Gastrocnemius medialis (tissue), 4 donors: ENCODE data around the gene PDZK1IP1. TPM values are rescaled to one million over a fixed set of nuclear protein-coding genes. Genes with fewer than 3 reads are reported as not detected.

ENCODE experiments used
- ATAC-seq, 2 donors: fragments of 150-250 bp; one replicate each; pipeline ENCODE4 v1.9.1; 2016
- DNase-seq, 2 donors: peaks; one replicate each; pipeline ENCODE4 v3.0.0-alpha.2; 2019
- H3K27ac ChIP-seq, 4 donors: fragments of 200-600 bp; sonication (generic); 1 replicate in 1 of 4; 2 replicates in 3 of 4; pipeline ENCODE4 v1.5.1; 2016 to 2018; ENCODE audit warnings: mild to moderate bottlenecking in 2 of 4, moderate library complexity in 1 of 4
- H3K27me3 ChIP-seq, 3 donors: fragments of 200-600 bp; sonication (generic) in 2 of 3; 1 replicate in 1 of 3; 2 replicates in 2 of 3; pipeline versions ENCODE4 v1.5.1 to v1.6.0; 2016 to 2019; ENCODE audit warnings: mild to moderate bottlenecking in 1 of 3, moderate library complexity in 1 of 3
- H3K36me3 ChIP-seq, 2 donors: fragments of 200-600 bp; sonication (generic) in 1 of 2; one replicate each; pipeline ENCODE4 v1.5.1; 2017 to 2018
- H3K4me1 ChIP-seq, 2 donors: fragments of 200-600 bp; sonication (generic) in 1 of 2; one replicate each; pipeline ENCODE4 v1.5.1; 2016 to 2017; ENCODE audit warnings: mild to moderate bottlenecking in 2 of 2
- H3K4me3 ChIP-seq, 4 donors: fragments of 200-600 bp; sonication (generic) in 3 of 4; 1 replicate in 1 of 4; 2 replicates in 3 of 4; pipeline ENCODE4 v1.5.1; 2016 to 2019; ENCODE audit warnings: mild to moderate bottlenecking in 2 of 4
- H3K9me3 ChIP-seq, 3 donors: fragments of 200-600 bp; sonication (generic) in 2 of 3; 1 replicate in 1 of 3; 2 replicates in 2 of 3; pipeline ENCODE4 v1.5.1; 2016 to 2019
- CTCF ChIP-seq, 5 experiments: fragments of 450-650 bp in 3 of 5; fragments of 200-600 bp in 2 of 5; sonication (generic) in 2 of 5; IDR thresholded peaks in 4 of 5; conservative IDR thresholded peaks in 1 of 5; 1 replicate in 4 of 5; 2 replicates in 1 of 5; pipeline ENCODE4 v1.5.1; 2016 to 2019; ENCODE audit warnings: antibody characterized with exemption in 5 of 5, mild to moderate bottlenecking in 3 of 5, moderate library complexity in 3 of 5
- POLR2A ChIP-seq, 2 donors: fragments of 450-650 bp; IDR thresholded peaks; one replicate each; pipeline ENCODE4 v1.6.1; 2017; ENCODE audit warnings: antibody characterized with exemption in 2 of 2, mild to moderate bottlenecking in 2 of 2, moderate library complexity in 2 of 2
- in situ Hi-C, 4 donors: fragments of 200-750 bp; cut with MboI; loops; one replicate each; pipeline versions ENCODE4 v1.15.0 to v1.8.0; 2017; ENCODE audit warnings: low sequenced_read_pairs in 4 of 4
- intact Hi-C: fragments of 100-400 bp; cut with DNase I; formaldehyde crosslinking; loops from one replicate; pipeline ENCODE4 v1.15.1; 2023; ENCODE audit warnings: low total_unique reads
- total RNA-seq, 4 donors: library from RNA; depleted of rRNA; stranded (reverse); fragments of >200 nt; gene quantifications; one replicate each; pipeline versions ENCODE4 v1.1.0 to v1.2.3, GENCODE V29; 2016

The PDZK1IP1 gene
- total RNA-seq, 4 donors from 2014 or later = 1.8 to 10.9 (median 3.9) TPM; not detected in 1

GRCh38 chr1:47211796-47212269 lies 22.0 kb upstream of the PDZK1IP1 start:
- peak in 1 of 2 donors; percentile 63 for ATAC-seq
- Histone ChIP-seq H3K27ac (peak overlapping the region in 3 of 4 donors; percentile 41 to 62 (median 58)), H3K4me3 (no peak overlapping the region), H3K4me1 (no peaks in the 10 kb centered on the region), H3K36me3 (no peaks in the 10 kb centered on the region), H3K27me3 (no peaks in the 10 kb centered on the region), H3K9me3 (no peaks in the 10 kb centered on the region)
- in situ Hi-C loops (no loop called here), intact Hi-C loops (no loop called here)
- peak; percentile 18 to 34 for DNase-seq
- no peak for TF ChIP-seq CTCF (IDR thresholded peaks at IDR 0.05 in 4 of 5, conservative IDR thresholded peaks at IDR 0.05 in 1 of 5)
- TF ChIP-seq POLR2A (IDR thresholded peaks at IDR 0.05) = peak in 1 of 2 donors; percentile 25

DNA sequence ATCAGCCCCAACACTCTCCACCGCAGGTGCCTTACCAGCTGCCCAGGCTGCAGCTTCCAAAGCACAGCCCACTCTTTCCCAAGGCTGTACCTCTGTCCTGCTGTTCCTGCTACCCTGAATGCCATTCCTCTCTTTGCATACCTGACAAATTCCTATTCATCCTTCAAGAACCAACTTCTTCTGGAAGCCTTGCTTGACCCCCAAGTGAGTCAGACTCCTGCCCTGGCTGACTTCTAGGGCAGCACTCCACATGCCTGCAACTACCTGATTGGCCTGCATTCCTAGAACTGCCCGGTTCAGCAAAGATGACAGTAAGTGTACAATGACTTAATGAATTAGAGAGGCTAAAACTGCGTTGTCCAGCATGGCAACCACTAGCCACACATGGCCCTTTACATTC lies 20.8 kb upstream of the PDZK1IP1 start:
- H3K27ac ChIP-seq = no peak overlapping the region
- intact Hi-C loops = no loop called here
- H3K9me3 ChIP-seq = no peaks in the 10 kb centered on the region
- DNase-seq (no peak), ATAC-seq (no peak)
- in situ Hi-C loops = no loop called here
- no peaks in the 10 kb centered on the region for H3K4me1 ChIP-seq
- TF ChIP-seq CTCF (IDR thresholded peaks at IDR 0.05 in 4 of 5, conservative IDR thresholded peaks at IDR 0.05 in 1 of 5) (no peak), POLR2A (IDR thresholded peaks at IDR 0.05) (no peak)
- H3K27me3 ChIP-seq = no peaks in the 10 kb centered on the region
- H3K36me3 ChIP-seq = no peaks in the 10 kb centered on the region
- H3K4me3 ChIP-seq = no peak overlapping the region

DNA sequence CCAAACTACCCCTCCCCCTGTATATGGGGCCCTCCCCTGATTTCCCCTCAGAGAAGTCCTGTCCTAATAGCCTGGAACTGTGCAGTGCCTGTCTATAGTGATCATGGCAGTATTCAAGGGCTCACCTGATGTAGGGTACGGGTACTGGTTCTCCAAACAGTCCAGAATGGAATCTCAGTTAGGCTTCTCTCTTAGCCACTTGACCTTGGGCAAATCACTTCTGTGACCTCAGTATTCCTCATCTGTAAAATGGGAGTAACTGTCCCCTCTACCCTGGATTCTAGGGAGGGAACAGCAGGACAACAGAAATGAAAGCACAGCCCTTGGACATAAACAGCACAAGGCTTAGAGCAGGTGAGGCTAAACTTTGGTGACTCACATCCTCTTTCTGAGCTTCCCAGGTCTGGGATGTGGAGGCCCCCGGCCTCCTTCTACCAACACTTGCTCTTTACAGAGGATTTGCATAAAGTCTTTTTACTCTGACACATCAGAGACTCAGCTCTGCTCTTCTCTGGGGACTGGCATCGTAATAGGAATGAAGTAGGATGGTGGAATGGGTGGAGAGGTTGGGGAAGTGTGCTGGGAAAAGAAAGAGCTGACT lies 20.0 kb upstream of the PDZK1IP1 start:
- H3K9me3 ChIP-seq = no peaks in the 10 kb centered on the region
- H3K4me1 ChIP-seq = no peaks in the 10 kb centered on the region
- intact Hi-C loops (no loop called here), in situ Hi-C loops (no loop called here)
- no peak for TF ChIP-seq POLR2A (IDR thresholded peaks at IDR 0.05)
- no peak for TF ChIP-seq CTCF (IDR thresholded peaks at IDR 0.05 in 4 of 5, conservative IDR thresholded peaks at IDR 0.05 in 1 of 5)
- no peaks in the 10 kb centered on the region for H3K36me3 ChIP-seq
- DNase-seq = no peak
- no peak for ATAC-seq
- H3K4me3 ChIP-seq = no peak overlapping the region
- H3K27ac ChIP-seq = no peak overlapping the region
- peaks cover 0 to 4% (median 0%) of the 10 kb centered on the region in 3 donors for H3K27me3 ChIP-seq

DNA sequence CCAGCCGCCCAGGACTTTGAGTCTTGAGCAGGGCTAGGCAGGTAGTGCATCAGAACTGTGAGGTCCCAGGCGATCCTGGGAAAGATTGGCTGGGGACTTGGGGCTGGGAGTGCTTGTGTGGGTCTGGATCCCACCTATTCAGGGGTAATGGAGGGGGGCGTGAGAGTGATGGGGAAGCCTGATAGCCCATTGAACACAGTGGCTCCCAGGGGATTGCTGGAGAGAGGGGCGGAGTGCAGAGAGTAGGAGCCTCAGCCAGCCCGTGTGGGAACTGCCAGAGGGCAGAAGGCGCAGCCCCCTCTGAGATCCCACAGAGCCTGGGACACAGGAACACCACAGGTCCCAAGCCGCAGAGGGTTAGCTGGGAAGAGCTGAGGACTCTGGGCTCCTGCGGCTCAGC lies 19.3 kb upstream of the PDZK1IP1 start:
- intact Hi-C loops (no loop called here), in situ Hi-C loops (no loop called here)
- H3K9me3 ChIP-seq = no peaks in the 10 kb centered on the region
- H3K4me1 ChIP-seq = no peaks in the 10 kb centered on the region
- no peak for DNase-seq
- TF ChIP-seq CTCF (IDR thresholded peaks at IDR 0.05 in 4 of 5, conservative IDR thresholded peaks at IDR 0.05 in 1 of 5) (no peak), POLR2A (IDR thresholded peaks at IDR 0.05) (no peak)
- H3K27me3 ChIP-seq = peaks cover 0 to 5% (median 0%) of the 10 kb centered on the region in 3 donors
- ATAC-seq = no peak
- H3K27ac ChIP-seq = no peak overlapping the region
- H3K36me3 ChIP-seq = no peaks in the 10 kb centered on the region
- H3K4me3 ChIP-seq = no peak overlapping the region
